CD4-positive, alpha-beta memory T cell (primary cell): Measurements from ENCODE around the gene PSMG3. TPM values are rescaled to one million over a fixed set of nuclear protein-coding genes. Genes with fewer than 3 reads are reported as not detected.

Experiments used
- CTCF ChIA-PET: fragments of 350-600 bp; sonication (Branson Sonifier 250); formaldehyde crosslinking; loops from one replicate; lab custom pipeline; 2021; ENCODE audit warnings: inconsistent platforms; ENCODE audit not compliant: partially characterized antibody; lab: Charles Lee
- POLR2A ChIA-PET: fragments of 350-600 bp; sonication (Branson Sonifier 250); formaldehyde crosslinking; loops from one replicate; lab custom pipeline; 2021; ENCODE audit not compliant: partially characterized antibody; lab: Charles Lee
- DNase-seq, 5 donors: peaks; one replicate each; pipeline versions ENCODE4 v3.0.0 to v3.0.0-alpha.2; 2020 to 2022; ENCODE audit warnings: mixed read lengths in 1 of 5
- H3K27ac ChIP-seq: one replicate; pipeline ENCODE4 v1.7.0; 2013; ENCODE audit warnings: low read depth, low read length
- H3K27me3 ChIP-seq: 2 replicates; pipeline ENCODE4 v1.7.0; 2013; ENCODE audit warnings: mild to moderate bottlenecking, low read length, moderate library complexity; ENCODE audit not compliant: insufficient read depth
- H3K36me3 ChIP-seq: 2 replicates; pipeline ENCODE4 v1.7.0; 2013; ENCODE audit warnings: mild to moderate bottlenecking, low read length, moderate library complexity; ENCODE audit not compliant: insufficient read depth
- H3K4me1 ChIP-seq: 2 replicates; pipeline ENCODE4 v1.7.0; 2013; ENCODE audit warnings: mild to moderate bottlenecking, low read length, moderate library complexity; ENCODE audit not compliant: insufficient read depth
- H3K4me3 ChIP-seq, 2 donors: one replicate each; pipeline ENCODE4 v1.7.0; 2013; ENCODE audit warnings: low read length in 2 of 2, mild to moderate bottlenecking in 1 of 2
- H3K9me3 ChIP-seq, 2 donors: one replicate each; pipeline ENCODE4 v1.7.0; 2013; ENCODE audit warnings: low read length in 2 of 2, control low read depth in 1 of 2; ENCODE audit not compliant: control insufficient read depth in 1 of 2
- H3K27ac Mint-ChIP-seq, 7 donors: one replicate each; pipeline ENCODE4 v1.8.0; 2020 to 2021; ENCODE audit warnings: mixed read lengths in 7 of 7, mild to moderate bottlenecking in 6 of 7, inconsistent platforms in 3 of 7, moderate library complexity in 3 of 7
- H3K27me3 Mint-ChIP-seq, 2 donors: one replicate each; pipeline ENCODE4 v1.8.0; 2020 to 2021; ENCODE audit warnings: mixed read lengths in 2 of 2
- H3K36me3 Mint-ChIP-seq, 2 donors: one replicate each; pipeline ENCODE4 v1.8.0; 2020 to 2021; ENCODE audit warnings: mixed read lengths in 2 of 2, inconsistent platforms in 1 of 2, mild to moderate bottlenecking in 1 of 2
- H3K4me1 Mint-ChIP-seq, 4 donors: one replicate each; pipeline ENCODE4 v1.8.0; 2020 to 2021; ENCODE audit warnings: mixed read lengths in 4 of 4, mild to moderate bottlenecking in 1 of 4
- H3K4me3 Mint-ChIP-seq, 8 donors: one replicate each; pipeline ENCODE4 v1.8.0; 2020 to 2021; ENCODE audit warnings: mixed read lengths in 8 of 8, mild to moderate bottlenecking in 7 of 8, moderate library complexity in 6 of 8, inconsistent platforms in 3 of 8
- H3K9me3 Mint-ChIP-seq, 8 donors: one replicate each; pipeline ENCODE4 v1.8.0; 2020 to 2021; ENCODE audit warnings: mixed read lengths in 8 of 8, mild to moderate bottlenecking in 5 of 8, inconsistent platforms in 3 of 8, moderate library complexity in 1 of 8
- intact Hi-C: fragments of 100-400 bp; cut with micrococcal nuclease; formaldehyde crosslinking; loops from one replicate; pipeline ENCODE4 v1.15.1; 2023
- polyA plus RNA-seq, 2 donors: library from polyadenylated mRNA; unstranded; fragments of 300-500 nt; fragmentation: Illumina TruSeq; gene quantifications; one replicate each; pipeline ENCODE4 v1.2.3, GENCODE V29; 2021
- total RNA-seq, 2 experiments: library from RNA; stranded (reverse); gene quantifications; one replicate each; pipeline ENCODE4 v1.2.3, GENCODE V29; 2021

Gene PSMG3
- total and polyA plus RNA-seq, 4 experiments from 2014 or later, result 19.3 to 50.2 (median 30.9) TPM

GRCh38 chr7:1546909-1547776 is 22.7 kb downstream of the PSMG3 start:
- intact Hi-C loops, result no loop called here
- Mint-ChIP-seq H3K36me3 (peaks cover 3 to 7% of the 10 kb centered on the region in 2 donors), H3K27ac (no peak overlapping the region), H3K27me3 (no peaks in the 10 kb centered on the region), H3K4me1 (peaks cover 3 to 8% (median 4%) of the 10 kb centered on the region in 4 donors), H3K9me3 (peaks cover 0 to 3% (median 0%) of the 10 kb centered on the region in 8 donors), H3K4me3 (no peak overlapping the region)
- H3K27me3 ChIP-seq, result no peaks in the 10 kb centered on the region
- no peak overlapping the region for H3K27ac ChIP-seq
- no peak for DNase-seq
- H3K36me3 ChIP-seq, result no peaks in the 10 kb centered on the region
- CTCF ChIA-PET, result no interaction called here
- H3K4me3 ChIP-seq, result no peak overlapping the region
- no peaks in the 10 kb centered on the region for H3K4me1 ChIP-seq
- no peaks in the 10 kb centered on the region for H3K9me3 ChIP-seq
- POLR2A ChIA-PET, result no interaction called here

- H3K36me3 Mint-ChIP-seq, result peaks cover 6 to 12% of the 10 kb centered on the region in 2 donors
- peak overlapping the region in 1 of 7 donors; percentile 60 for H3K27ac Mint-ChIP-seq
- Histone ChIP-seq H3K4me3 (no peak overlapping the region), H3K27ac (no peak overlapping the region), H3K4me1 (no peaks in the 10 kb centered on the region), H3K9me3 (no peaks in the 10 kb centered on the region), H3K27me3 (no peaks in the 10 kb centered on the region), H3K36me3 (no peaks in the 10 kb centered on the region)
- POLR2A ChIA-PET, result no interaction called here
- intact Hi-C loops, result no loop called here
- peaks cover 0 to 3% (median 0%) of the 10 kb centered on the region in 8 donors for H3K9me3 Mint-ChIP-seq
- H3K4me1 Mint-ChIP-seq, result peaks cover 3 to 8% (median 4%) of the 10 kb centered on the region in 4 donors
- no peak overlapping the region for H3K4me3 Mint-ChIP-seq
- H3K27me3 Mint-ChIP-seq, result no peaks in the 10 kb centered on the region
- CTCF ChIA-PET, result no interaction called here
- no peak for DNase-seq
Observed at GRCh38 chr7:1546274-1546908, 23.4 kb downstream of the PSMG3 start.

- H3K9me3 ChIP-seq, result no peaks in the 10 kb centered on the region
- POLR2A ChIA-PET, result interaction anchor here (0.8 to 1.4 kb wide), 2 partner anchors 8 to 13 kb away, joined by 3 to 6 read pairs; no protein-coding TSS in a partner anchor
- CTCF ChIA-PET, result no interaction called here
- H3K27me3 ChIP-seq, result no peaks in the 10 kb centered on the region
- H3K36me3 ChIP-seq, result peaks cover 5% of the 10 kb centered on the region
- no peak overlapping the region for H3K4me3 Mint-ChIP-seq
- peak overlapping the region in 2 of 7 donors; percentile 42 to 60 for H3K27ac Mint-ChIP-seq
- no peaks in the 10 kb centered on the region for H3K4me1 ChIP-seq
- no peak overlapping the region for H3K4me3 ChIP-seq
- DNase-seq, result no peak
- H3K9me3 Mint-ChIP-seq, result peaks cover 0 to 3% (median 0%) of the 10 kb centered on the region in 8 donors
- no peak overlapping the region for H3K27ac ChIP-seq
- peaks cover 3 to 8% (median 4%) of the 10 kb centered on the region in 4 donors for H3K4me1 Mint-ChIP-seq
- no peaks in the 10 kb centered on the region for H3K27me3 Mint-ChIP-seq
- intact Hi-C loops, result no loop called here
- peaks cover 10 to 15% of the 10 kb centered on the region in 2 donors for H3K36me3 Mint-ChIP-seq
Observed at GRCh38 chr7:1545417-1546246, 24.2 kb downstream of the PSMG3 start.

DNA sequence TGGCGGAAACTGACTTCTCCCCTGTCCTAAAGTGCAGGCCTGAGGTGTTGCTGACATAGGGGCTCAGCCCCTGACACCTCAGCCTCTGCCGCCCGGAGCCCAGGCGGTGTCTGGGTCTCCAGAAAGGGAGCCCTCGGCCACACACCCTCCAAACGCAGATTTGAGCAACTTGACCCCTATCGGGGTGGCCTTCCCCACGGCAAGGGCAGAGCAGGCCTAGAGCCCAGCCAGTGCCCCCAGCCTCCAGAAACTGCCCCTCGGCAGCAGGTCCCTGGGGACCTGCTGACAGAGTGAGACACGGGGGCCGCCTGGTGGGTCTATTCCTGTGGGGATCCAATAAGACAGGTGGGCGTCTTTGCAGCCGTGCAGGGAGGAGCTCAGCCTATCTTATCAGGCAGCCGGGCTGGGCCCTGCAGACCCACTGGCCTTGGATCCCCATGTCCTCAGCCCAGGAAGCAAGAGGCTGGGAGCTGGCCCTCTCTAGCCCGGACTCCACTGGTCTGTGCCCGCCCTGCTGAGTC is 24.9 kb downstream of the PSMG3 start:
- Mint-ChIP-seq H3K27me3 (no peaks in the 10 kb centered on the region), H3K9me3 (peaks cover 0 to 3% (median 0%) of the 10 kb centered on the region in 8 donors)

DNA sequence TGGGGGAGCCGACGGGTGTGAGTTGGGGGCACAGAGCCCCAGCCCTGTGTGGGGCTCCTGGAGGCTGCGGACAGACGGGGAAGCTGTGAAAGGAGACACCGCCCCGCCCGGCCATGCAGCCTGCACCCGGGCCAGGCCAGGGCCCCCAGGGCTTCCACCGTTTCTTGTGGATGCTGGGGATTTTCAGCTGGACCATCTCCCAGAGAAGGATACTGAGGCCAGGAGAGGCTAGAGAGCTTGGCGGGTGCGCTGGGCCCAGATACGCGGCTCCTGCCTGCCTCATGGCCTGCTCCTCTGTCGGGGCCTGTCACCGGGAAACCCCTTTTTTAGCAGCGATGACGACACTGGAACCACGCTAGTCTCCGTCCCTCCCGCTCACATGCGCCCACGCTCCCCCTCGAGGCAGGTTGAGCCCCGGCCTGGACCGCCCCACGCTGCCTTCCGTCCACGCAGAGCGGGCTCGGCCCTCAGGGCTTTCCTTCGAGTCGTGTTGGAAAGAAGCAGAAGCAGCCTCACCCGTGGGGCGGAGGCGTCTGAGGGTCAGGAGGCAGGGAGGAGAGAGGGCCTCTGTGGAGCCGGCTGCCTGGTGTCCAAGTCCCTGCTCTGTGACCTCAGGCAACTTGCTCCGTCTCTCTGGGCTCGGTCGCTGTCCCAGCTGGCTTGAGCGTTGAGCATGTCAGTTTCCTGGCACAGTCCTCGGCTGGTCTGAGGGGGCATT is 25.5 kb downstream of the PSMG3 start:
- POLR2A ChIA-PET, result interaction anchor here (1.4 kb wide), 1 partner anchor 12 kb away, joined by 6 read pairs; no protein-coding TSS in a partner anchor
- CTCF ChIA-PET, result no interaction called here
- H3K27me3 Mint-ChIP-seq, result no peaks in the 10 kb centered on the region

More for the DNA sequence above, 24.9 kb downstream of the PSMG3 start:
- no peak overlapping the region for H3K4me3 Mint-ChIP-seq
- POLR2A ChIA-PET, result interaction anchor here (0.8 to 1.4 kb wide), 2 partner anchors 9 to 13 kb away, joined by 3 to 6 read pairs; no protein-coding TSS in a partner anchor
- Histone ChIP-seq H3K36me3 (peaks cover 7% of the 10 kb centered on the region), H3K9me3 (no peaks in the 10 kb centered on the region), H3K4me3 (no peak overlapping the region), H3K4me1 (no peaks in the 10 kb centered on the region), H3K27me3 (no peaks in the 10 kb centered on the region), H3K27ac (no peak overlapping the region)
- H3K36me3 Mint-ChIP-seq, result peaks cover 10 to 15% of the 10 kb centered on the region in 2 donors
- DNase-seq, result no peak
- intact Hi-C loops, result no loop called here
- peak overlapping the region in 3 of 7 donors; percentile 7 to 42 (median 15) for H3K27ac Mint-ChIP-seq
- peaks cover 3 to 8% (median 4%) of the 10 kb centered on the region in 4 donors for H3K4me1 Mint-ChIP-seq
- CTCF ChIA-PET, result no interaction called here

DNA sequence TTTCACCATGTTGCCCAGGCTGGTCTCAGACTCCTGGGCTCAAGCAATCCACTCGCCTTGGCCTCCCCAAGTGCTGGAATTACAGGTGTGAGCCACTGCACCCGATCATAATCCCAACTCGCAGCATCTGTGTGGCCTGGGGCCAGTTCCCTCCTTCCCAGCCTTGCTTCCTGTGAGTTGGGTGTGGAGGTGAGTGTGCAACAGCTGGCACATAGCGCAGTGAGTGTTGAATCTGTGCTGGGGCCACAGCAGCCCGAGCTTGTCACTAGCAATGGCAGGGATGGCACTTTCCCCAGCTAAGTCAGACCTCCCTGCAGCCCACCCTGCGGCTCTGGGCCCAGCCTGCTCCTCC is 26.0 kb downstream of the PSMG3 start:
- Mint-ChIP-seq H3K36me3 (peaks cover 10 to 21% of the 10 kb centered on the region in 2 donors), H3K27ac (no peak overlapping the region), H3K27me3 (no peaks in the 10 kb centered on the region), H3K4me3 (no peak overlapping the region), H3K9me3 (peaks cover 0 to 2% (median 0%) of the 10 kb centered on the region in 8 donors), H3K4me1 (peaks cover 0 to 6% (median 2%) of the 10 kb centered on the region in 4 donors)
- intact Hi-C loops, result no loop called here
- H3K4me1 ChIP-seq, result no peaks in the 10 kb centered on the region
- peaks cover 18% of the 10 kb centered on the region for H3K36me3 ChIP-seq
- H3K27ac ChIP-seq, result no peak overlapping the region
- H3K27me3 ChIP-seq, result no peaks in the 10 kb centered on the region
- H3K4me3 ChIP-seq, result no peak overlapping the region
- ChIA-PET CTCF (no interaction called here), POLR2A (no interaction called here)
- DNase-seq, result peak in 1 of 5 donors; percentile 16
- H3K9me3 ChIP-seq, result no peaks in the 10 kb centered on the region

More for the DNA sequence above, 25.5 kb downstream of the PSMG3 start:
- intact Hi-C loops, result no loop called here
- H3K36me3 ChIP-seq, result peaks cover 14% of the 10 kb centered on the region
- no peaks in the 10 kb centered on the region for H3K4me1 ChIP-seq
- Mint-ChIP-seq H3K9me3 (peaks cover 0 to 3% (median 0%) of the 10 kb centered on the region in 8 donors), H3K4me3 (no peak overlapping the region), H3K4me1 (peaks cover 3 to 8% (median 4%) of the 10 kb centered on the region in 4 donors), H3K36me3 (peaks cover 10 to 18% of the 10 kb centered on the region in 2 donors), H3K27ac (peak overlapping the region in 1 of 7 donors; percentile 42)
- H3K4me3 ChIP-seq, result no peak overlapping the region
- no peak for DNase-seq
- H3K27me3 ChIP-seq, result no peaks in the 10 kb centered on the region
- H3K27ac ChIP-seq, result no peak overlapping the region
- no peaks in the 10 kb centered on the region for H3K9me3 ChIP-seq
